HL-60 (cell line): ENCODE data around the gene DNMT1.
"Not testable (repeated sequence)": the region's sequence is repeated elsewhere in the genome, so short reads cannot be mapped to it uniquely, and the experiment has no call there.

Experiments
- DNase-seq, 2 experiments: peaks; one replicate each; pipeline ENCODE4 v3.0.0-alpha.2; 2010 to 2020; ENCODE audit warnings: low read depth in 1 of 2, low spot score in 1 of 2
- H3K27ac ChIP-seq: fragments of 250-450 bp; sonication (Bioruptor Pico); replicated peaks from 2 replicates; pipeline ENCODE4 v1.5.1; 2020; ENCODE audit warnings: mild to moderate bottlenecking, moderate library complexity
- H3K27me3 ChIP-seq: fragments of 250-450 bp; sonication (Bioruptor Pico); 2 replicates; pipeline ENCODE4 v1.5.1; 2021; ENCODE audit warnings: mild to moderate bottlenecking, moderate library complexity; ENCODE audit not compliant: insufficient read depth, poor library complexity, severe bottlenecking
- H3K4me3 ChIP-seq: replicated peaks from 2 replicates; pipeline ENCODE4 v1.5.1; 2011; ENCODE audit warnings: mild to moderate bottlenecking, control low read depth, low read length; ENCODE audit not compliant: insufficient read depth
- CTCF ChIP-seq: IDR thresholded peaks from one replicate; pipeline ENCODE4 v1.5.1; 2011; ENCODE audit warnings: low read length, control low read depth, inconsistent platforms; ENCODE audit not compliant: insufficient read depth
- GABPA ChIP-seq: IDR thresholded peaks from 2 replicates; pipeline ENCODE4 v1.6.1; 2012; ENCODE audit warnings: low read depth
- POLR2AphosphoS5 ChIP-seq: IDR thresholded peaks from 2 replicates; pipeline ENCODE4 v1.6.1; 2012; ENCODE audit warnings: low read depth
- REST ChIP-seq: IDR thresholded peaks from 2 replicates; pipeline ENCODE4 v1.6.1; 2012; ENCODE audit warnings: low read depth; ENCODE audit not compliant: insufficient replicate concordance
- SPI1 ChIP-seq: IDR thresholded peaks from 2 replicates; pipeline ENCODE4 v1.6.1; 2012; ENCODE audit warnings: low read depth, mild to moderate bottlenecking, borderline replicate concordance

The DNMT1 gene

GRCh38 chr19:10205636-10206035 lies 10.9 kb upstream of the DNMT1 start:
- H3K4me3 ChIP-seq, result no peak overlapping the region
- no peaks in the 10 kb centered on the region for H3K27me3 ChIP-seq
- TF ChIP-seq CTCF (no peak), REST (no peak), SPI1 (no peak), POLR2AphosphoS5 (no peak), GABPA (no peak)
- H3K27ac ChIP-seq, result no peak overlapping the region
- DNase-seq, result no peak

- no peaks in the 10 kb centered on the region for H3K27me3 ChIP-seq
- DNase-seq, result no peak
- no peak overlapping the region for H3K4me3 ChIP-seq
- TF ChIP-seq POLR2AphosphoS5 (no peak), REST (no peak), CTCF (no peak), GABPA (no peak), SPI1 (no peak)
- H3K27ac ChIP-seq, result no peak overlapping the region
Measured at GRCh38 chr19:10203686-10204085, 8.9 kb upstream of the DNMT1 start.

GRCh38 chr19:10201176-10201575 lies 6.4 kb upstream of the DNMT1 start:
- H3K27ac ChIP-seq, result no peak overlapping the region
- no peaks in the 10 kb centered on the region for H3K27me3 ChIP-seq
- no peak for DNase-seq
- TF ChIP-seq GABPA (no peak), POLR2AphosphoS5 (no peak), CTCF (no peak), REST (no peak), SPI1 (no peak)
- H3K4me3 ChIP-seq, result no peak overlapping the region

- H3K27me3 ChIP-seq, H3K27ac ChIP-seq, DNase-seq, H3K4me3 ChIP-seq: not testable (repeated sequence)
Measured at GRCh38 chr19:10200101-10200500, 5.3 kb upstream of the DNMT1 start.

GRCh38 chr19:10198889-10199644 lies 4.3 kb upstream of the DNMT1 start:
- H3K4me3 ChIP-seq, H3K27ac ChIP-seq, DNase-seq, H3K27me3 ChIP-seq: not testable (repeated sequence)
